Measurements from ENCODE around the gene AP1S2. TPM values are rescaled to one million over a fixed set of nuclear protein-coding genes. Genes with fewer than 3 reads are reported as not detected.

Gene AP1S2
- total and polyA plus RNA-seq, 9 of the 15 experiments (the other 6 are each of a cell fraction or from before 2014, with no cell fraction given): 11.1 to 64.2 (median 25.8) TPM

GRCh38 chrX:15825936-15826335 lies 28.7 kb downstream of the AP1S2 start (continued):
- TF ChIP-seq ZNF318 (IDR thresholded peaks at IDR 0.05; ENCODE audit: borderline replicate concordance in 1 of 2, low read depth in 1 of 2) (no peak), THRB (CRISPR knock-in tag; conservative IDR thresholded peaks at IDR 0.05) (no peak), HNRNPUL1 (IDR thresholded peaks at IDR 0.05; ENCODE audit: low read length) (no peak)
